Measurements from ENCODE around the gene HCRTR1. TPM values are rescaled to one million over a fixed set of nuclear protein-coding genes. Genes with fewer than 3 reads are reported as not detected.

The HCRTR1 gene
- total and polyA plus RNA-seq, 10 of the 15 experiments (the other 5 are each of a cell fraction or from before 2014, with no cell fraction given): not detected

- intact Hi-C loops (cut with micrococcal nuclease; ENCODE audit: unreplicated experiment) (no loop called here), in situ Hi-C loops (cut with MboI) (no loop called here)
- TF ChIP-seq MYB (IDR thresholded peaks at IDR 0.05; ENCODE audit: borderline replicate concordance, low read depth, low read length) (no peak), NFIC (IDR thresholded peaks at IDR 0.05; ENCODE audit: low read depth, low read length) (no peak), SUZ12 (IDR thresholded peaks at IDR 0.05; ENCODE audit: unreplicated experiment) (no peak), STAT1 (conservative IDR thresholded peaks at IDR 0.05) (no peak), HDAC2 (IDR thresholded peaks at IDR 0.05) (no peak), TCF3 (IDR thresholded peaks at IDR 0.05; ENCODE audit: borderline replicate concordance, insufficient read depth, low read depth, low read length) (no peak), EP300 (IDR thresholded peaks at IDR 0.05; ENCODE audit: borderline replicate concordance in 1 of 2, control insufficient read depth in 1 of 2, low read depth in 2 of 2, low read length in 2 of 2) (no peak), ATF2 (IDR thresholded peaks at IDR 0.05; ENCODE audit: low read length) (no peak), NFYB (IDR thresholded peaks at IDR 0.05; ENCODE audit: insufficient read depth, low read depth, low read length) (no peak)
- no peak for DNase-seq (ENCODE audit: low read depth, low spot score)
- WGBS (ENCODE audit: insufficient coverage, insufficient replicate concordance, low lambda C conversion rate, missing lambda C conversion rate): 70% methylated on average over 20 of the region's 20 CpGs
- ChIA-PET POLR2A (no interaction called here), CTCF (interaction anchor here (1.3 to 4.9 kb wide), 3 partner anchors 15 to 33 kb away, joined by 3 to 47 read pairs (median 4); no protein-coding TSS in a partner anchor), RAD21 (ENCODE audit: unreplicated experiment) (no interaction called here), SMC1A (ENCODE audit: uncharacterized antibody, unreplicated experiment) (interaction anchor here (1.9 kb wide), 1 partner anchor 24 kb away, joined by 4 read pairs; no protein-coding TSS in a partner anchor)
- H3K9ac ChIP-seq (ENCODE audit: control insufficient read depth, insufficient read depth, low read length): no peak overlapping the region
- no peak overlapping the region for H3K4me3 ChIP-seq
- ATAC-seq: no peak
- no peaks in the 10 kb centered on the region for H3K79me2 ChIP-seq (ENCODE audit: control insufficient read depth, insufficient read depth, low read length)
- no TSS peak for BruUV-seq (replicated peaks)
- H2AFZ ChIP-seq (ENCODE audit: control insufficient read depth, low read depth, low read length): no peak overlapping the region
- H3K4me1 ChIP-seq (ENCODE audit: control insufficient read depth, insufficient read depth, low read length): no peaks in the 10 kb centered on the region; the same call in none of the 2 replicates
- no peak for FAIRE-seq
- H3K36me3 ChIP-seq (ENCODE audit: control insufficient read depth in 2 of 2, insufficient read depth in 2 of 2, low read length in 1 of 2): no peaks in the 10 kb centered on the region; a peak in 2 of 4 replicates
- H3K4me2 ChIP-seq (ENCODE audit: control insufficient read depth, insufficient read depth): no peak overlapping the region
- no peaks in the 10 kb centered on the region for H4K20me1 ChIP-seq (ENCODE audit: control insufficient read depth, insufficient read depth)
- H3K27me3 ChIP-seq (replicated peaks in 1 of 2; ENCODE audit: control insufficient read depth in 2 of 2, insufficient read depth in 2 of 2, low read length in 1 of 2): no peaks in the 10 kb centered on the region; a peak in 2 of 4 replicates
- H3K9me3 ChIP-seq (replicated peaks; ENCODE audit: control insufficient read depth, insufficient read depth, low read length): no peaks in the 10 kb centered on the region
- H3K27ac ChIP-seq (ENCODE audit: control insufficient read depth, insufficient read depth): no peak overlapping the region
Observed at GRCh38 chr1:31620631-31621497, 3.4 kb downstream of the HCRTR1 start.
